Measurements from ENCODE around the gene TMIGD2. TPM values are rescaled to one million over a fixed set of nuclear protein-coding genes. Genes with fewer than 3 reads are reported as not detected.

The TMIGD2 gene
- total and polyA plus RNA-seq, 2 donors from 2014 or later: 0.47 TPM; not detected in 1

DNA sequence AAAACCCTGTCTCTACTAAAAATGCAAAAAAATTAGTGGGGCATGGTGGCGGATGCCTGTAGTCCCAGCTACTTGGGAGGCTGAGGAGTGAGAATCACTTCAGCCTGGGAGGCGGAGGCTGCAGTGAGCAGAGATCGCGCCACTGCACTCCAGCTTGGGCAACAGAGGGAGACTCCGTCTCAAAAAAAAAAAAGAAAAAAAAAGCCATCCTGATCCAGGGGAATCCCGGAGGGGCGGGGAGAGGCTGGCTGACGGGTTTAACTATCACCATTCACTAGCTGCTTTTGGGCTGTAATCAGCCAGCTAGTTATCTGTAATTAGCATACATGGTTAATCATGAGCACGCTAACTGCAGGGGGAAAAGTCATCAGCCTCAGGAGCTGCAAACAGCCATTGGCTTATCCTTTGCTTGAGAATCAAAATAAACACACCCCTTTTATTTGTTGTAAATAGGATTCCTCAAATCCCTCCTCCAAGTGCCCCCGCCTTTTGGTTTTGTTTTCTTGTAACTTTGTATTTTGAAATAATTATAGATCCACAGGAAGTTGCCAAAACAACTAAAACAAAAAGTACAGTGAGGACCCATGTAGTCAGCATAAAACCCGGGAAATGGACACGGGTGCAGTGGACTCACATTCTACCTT lies 11.8 kb upstream of the TMIGD2 start:
- H3K27me3 ChIP-seq (ENCODE audit: control insufficient read depth, insufficient read depth, low read length): no peaks in the 10 kb centered on the region
- no peak for FAIRE-seq
- H3K4me1 ChIP-seq (ENCODE audit: control insufficient read depth in 2 of 3, insufficient read depth in 2 of 3, low read depth in 1 of 3, low read length in 3 of 3): no peaks in the 10 kb centered on the region
- TF ChIP-seq CTCF (IDR thresholded peaks at IDR 0.05; ENCODE audit: borderline replicate concordance, extremely low read depth, insufficient read depth): no peak
- H3K4me3 ChIP-seq (ENCODE audit: low read length in 3 of 3): peak overlapping the region in 1 of 3 donors; percentile 37
- no peaks in the 10 kb centered on the region for H3K9me3 ChIP-seq (ENCODE audit: control insufficient read depth in 2 of 3, insufficient read depth in 1 of 3, low read length in 3 of 3)
- no peak overlapping the region for H3K9ac ChIP-seq (ENCODE audit: low read length in 3 of 3)
- intact Hi-C loops (cut with DNase I): no loop called here
- DNase-seq: no peak
- H3K27ac ChIP-seq (ENCODE audit: low read depth in 2 of 2, low read length in 2 of 2): no peak overlapping the region
- no peaks in the 10 kb centered on the region for H3K36me3 ChIP-seq (ENCODE audit: control insufficient read depth in 2 of 3, insufficient read depth in 3 of 3, low read length in 3 of 3)

DNA sequence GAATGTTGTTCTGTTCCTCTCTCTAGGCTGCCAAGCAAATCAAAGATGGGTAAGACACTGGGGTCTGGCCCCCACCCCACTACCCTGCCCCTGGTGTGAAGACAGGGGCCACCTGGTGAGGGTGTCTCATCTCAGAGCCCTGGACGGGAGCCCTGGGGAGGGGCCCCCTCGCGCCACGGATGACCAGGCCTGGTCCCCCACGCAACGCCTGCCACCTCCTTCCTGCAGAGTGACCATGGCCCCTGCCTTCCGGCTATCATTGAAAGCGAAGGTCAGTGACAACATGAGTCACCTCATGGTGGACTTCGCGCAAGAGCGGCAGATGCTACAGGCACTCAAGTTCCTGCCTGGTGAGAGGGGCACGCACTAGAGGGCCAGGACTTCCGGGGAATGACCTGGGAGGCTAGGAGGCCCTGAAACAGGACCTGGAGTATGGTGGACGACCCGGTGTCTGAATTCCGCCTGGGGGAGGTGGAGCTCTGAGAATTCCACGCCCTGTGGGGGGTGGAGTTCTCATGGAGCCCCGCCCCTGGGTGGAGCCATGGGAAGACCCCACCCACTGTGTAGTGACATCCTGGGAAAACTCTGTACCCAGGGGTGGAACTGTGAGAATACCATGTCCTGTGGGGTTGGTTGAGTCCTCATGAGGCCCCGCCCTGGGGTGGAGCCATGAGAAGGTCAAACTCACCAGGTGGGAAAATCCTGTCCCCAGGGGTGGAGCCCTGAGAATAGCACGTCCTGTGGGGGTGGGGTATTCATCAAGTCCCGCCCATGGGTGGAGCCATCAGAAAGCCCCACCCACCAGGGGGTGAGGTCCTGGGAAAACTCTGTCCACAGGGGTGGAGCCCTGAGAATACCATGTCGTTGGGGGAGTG lies 8.3 kb upstream of the TMIGD2 start:
- intact Hi-C loops (cut with DNase I): no loop called here
- DNase-seq (no peak), FAIRE-seq (no peak)
- H3K4me3 ChIP-seq (ENCODE audit: low read length in 3 of 3): no peak overlapping the region
- TF ChIP-seq CTCF (IDR thresholded peaks at IDR 0.05; ENCODE audit: borderline replicate concordance, extremely low read depth, insufficient read depth): no peak
- H3K27me3 ChIP-seq (ENCODE audit: control insufficient read depth, insufficient read depth, low read length): no peaks in the 10 kb centered on the region
- H3K36me3 ChIP-seq (ENCODE audit: control insufficient read depth in 2 of 3, insufficient read depth in 3 of 3, low read length in 3 of 3): no peaks in the 10 kb centered on the region
- H3K27ac ChIP-seq (ENCODE audit: low read depth in 2 of 2, low read length in 2 of 2): no peak overlapping the region
- H3K4me1 ChIP-seq (ENCODE audit: control insufficient read depth in 2 of 3, insufficient read depth in 2 of 3, low read depth in 1 of 3, low read length in 3 of 3): no peaks in the 10 kb centered on the region
- no peaks in the 10 kb centered on the region for H3K9me3 ChIP-seq (ENCODE audit: control insufficient read depth in 2 of 3, insufficient read depth in 1 of 3, low read length in 3 of 3)
- H3K9ac ChIP-seq (ENCODE audit: low read length in 3 of 3): no peak overlapping the region

DNA sequence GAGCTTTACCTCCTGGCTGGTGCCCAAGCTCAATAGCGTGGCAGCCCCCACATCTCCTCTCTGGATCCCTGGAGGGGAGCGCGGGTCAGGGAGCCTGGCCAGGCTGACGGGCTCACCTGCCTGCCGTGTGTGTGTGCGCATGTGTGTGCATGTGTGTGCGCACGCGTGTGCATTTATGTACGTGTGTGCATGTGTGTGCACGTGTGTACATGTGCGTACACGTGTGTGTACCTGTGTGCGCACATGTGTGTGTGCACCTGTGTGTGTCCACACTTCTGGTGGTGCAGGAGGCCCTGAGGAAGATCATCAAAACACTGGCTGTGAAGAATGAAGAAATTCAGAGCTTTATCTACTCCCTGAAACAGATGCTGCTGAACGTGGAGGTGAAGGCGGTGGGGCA lies 3.5 kb upstream of the TMIGD2 start:
- intact Hi-C loops (cut with DNase I): no loop called here
- FAIRE-seq (no peak), DNase-seq (no peak)
- Histone ChIP-seq H3K27ac (ENCODE audit: low read depth in 2 of 2, low read length in 2 of 2) (no peak overlapping the region), H3K27me3 (ENCODE audit: control insufficient read depth, insufficient read depth, low read length) (no peaks in the 10 kb centered on the region), H3K9ac (ENCODE audit: low read length in 3 of 3) (no peak overlapping the region), H3K36me3 (ENCODE audit: control insufficient read depth in 2 of 3, insufficient read depth in 3 of 3, low read length in 3 of 3) (no peaks in the 10 kb centered on the region), H3K9me3 (ENCODE audit: control insufficient read depth in 2 of 3, insufficient read depth in 1 of 3, low read length in 3 of 3) (no peaks in the 10 kb centered on the region), H3K4me3 (ENCODE audit: low read length in 3 of 3) (no peak overlapping the region), H3K4me1 (ENCODE audit: control insufficient read depth in 2 of 3, insufficient read depth in 2 of 3, low read depth in 1 of 3, low read length in 3 of 3) (no peaks in the 10 kb centered on the region)
- no peak for TF ChIP-seq CTCF (IDR thresholded peaks at IDR 0.05; ENCODE audit: borderline replicate concordance, extremely low read depth, insufficient read depth)

All from kidney (tissue), 14 donors.